Endothelial cell (in vitro differentiated cells): ENCODE results near the gene RERG. TPM values are rescaled to one million over a fixed set of nuclear protein-coding genes. Genes with fewer than 3 reads are reported as not detected.

ENCODE experiments used
- DNase-seq: peaks from one replicate; pipeline ENCODE4 v3.0.0; 2021; ENCODE audit warnings: low spot score
- H3K27ac Mint-ChIP-seq: one replicate; pipeline ENCODE4 v1.8.0; 2021; ENCODE audit warnings: mixed read lengths, inconsistent platforms; ENCODE audit not compliant: unreplicated experiment
- H3K27me3 Mint-ChIP-seq: one replicate; pipeline ENCODE4 v1.8.0; 2021; ENCODE audit warnings: mild to moderate bottlenecking, moderate library complexity, mixed read lengths, inconsistent platforms; ENCODE audit not compliant: unreplicated experiment
- H3K36me3 Mint-ChIP-seq: one replicate; pipeline ENCODE4 v1.8.0; 2021; ENCODE audit warnings: mild to moderate bottlenecking, low read depth, mixed read lengths, inconsistent platforms; ENCODE audit not compliant: unreplicated experiment
- H3K4me1 Mint-ChIP-seq: one replicate; pipeline ENCODE4 v1.8.0; 2021; ENCODE audit warnings: mild to moderate bottlenecking, mixed read lengths, inconsistent platforms; ENCODE audit not compliant: unreplicated experiment
- H3K4me3 Mint-ChIP-seq: one replicate; pipeline ENCODE4 v1.8.0; 2021; ENCODE audit warnings: mild to moderate bottlenecking, mixed read lengths, inconsistent platforms; ENCODE audit not compliant: unreplicated experiment
- H3K9me3 Mint-ChIP-seq: one replicate; pipeline ENCODE4 v1.8.0; 2021; ENCODE audit warnings: mixed read lengths, inconsistent platforms; ENCODE audit not compliant: unreplicated experiment
- CTCF ChIP-seq: fragments of 200-600 bp; sonication (generic); IDR thresholded peaks from one replicate; pipeline ENCODE4 v1.5.0; 2021; ENCODE audit warnings: antibody characterized with exemption; ENCODE audit not compliant: unreplicated experiment
- total RNA-seq: library from RNA; stranded (reverse); fragmentation: NEBNext Ultra II Directional; extraction: Animal tissue kit (Norgen Biotek cat#: 25700); gene quantifications from one replicate; pipeline ENCODE4 v1.2.1, GENCODE V29; 2021; ENCODE audit not compliant: unreplicated experiment

The RERG gene
- total RNA-seq, 1 donor from 2014 or later = 2.5 TPM

- H3K27ac Mint-ChIP-seq = no peak overlapping the region
- TF ChIP-seq CTCF = no peak
- no peaks in the 10 kb centered on the region for H3K27me3 Mint-ChIP-seq
- no peaks in the 10 kb centered on the region for H3K36me3 Mint-ChIP-seq
- DNase-seq = no peak
- no peaks in the 10 kb centered on the region for H3K4me1 Mint-ChIP-seq
- H3K4me3 Mint-ChIP-seq = no peak overlapping the region
- H3K9me3 Mint-ChIP-seq = no peaks in the 10 kb centered on the region
Measured at GRCh38 chr12:15225136-15225862, 4.1 kb upstream of the RERG start.

- DNase-seq = no peak
- Mint-ChIP-seq H3K4me1 (peaks cover 3% of the 10 kb centered on the region), H3K9me3 (no peaks in the 10 kb centered on the region), H3K27ac (no peak overlapping the region), H3K27me3 (no peaks in the 10 kb centered on the region), H3K36me3 (no peaks in the 10 kb centered on the region), H3K4me3 (no peak overlapping the region)
- no peak for TF ChIP-seq CTCF
Measured at GRCh38 chr12:15222219-15222618, 1.0 kb upstream of the RERG start.

- no peak for DNase-seq
- no peak overlapping the region for H3K4me3 Mint-ChIP-seq
- peaks cover 3% of the 10 kb centered on the region for H3K4me1 Mint-ChIP-seq
- H3K36me3 Mint-ChIP-seq = no peaks in the 10 kb centered on the region
- no peak for TF ChIP-seq CTCF
- H3K27me3 Mint-ChIP-seq = no peaks in the 10 kb centered on the region
- no peak overlapping the region for H3K27ac Mint-ChIP-seq
- H3K9me3 Mint-ChIP-seq = no peaks in the 10 kb centered on the region
Measured at GRCh38 chr12:15220451-15220850, 766 bp downstream of the RERG start.

- Mint-ChIP-seq H3K9me3 (no peaks in the 10 kb centered on the region), H3K36me3 (no peaks in the 10 kb centered on the region), H3K27me3 (no peaks in the 10 kb centered on the region), H3K4me1 (peaks cover 3% of the 10 kb centered on the region), H3K4me3 (no peak overlapping the region), H3K27ac (no peak overlapping the region)
- no peak for TF ChIP-seq CTCF
- DNase-seq = no peak
Measured at GRCh38 chr12:15218794-15219193, 2.4 kb downstream of the RERG start.

- Mint-ChIP-seq H3K36me3 (no peaks in the 10 kb centered on the region), H3K9me3 (no peaks in the 10 kb centered on the region), H3K4me1 (peaks cover 3% of the 10 kb centered on the region), H3K27ac (no peak overlapping the region), H3K27me3 (no peaks in the 10 kb centered on the region), H3K4me3 (no peak overlapping the region)
- TF ChIP-seq CTCF = no peak
- no peak for DNase-seq
Measured at GRCh38 chr12:15216036-15216889, 5.0 kb downstream of the RERG start.
